Gastroesophageal sphincter (tissue), 4 donors: ENCODE measurements around the gene PTPRU. TPM values are rescaled to one million over a fixed set of nuclear protein-coding genes. Genes with fewer than 3 reads are reported as not detected.

Experiments used
- ATAC-seq: fragments of 150-250 bp; one replicate; pipeline ENCODE4 v1.9.1; 2016; ENCODE audit warnings: mild to moderate bottlenecking, moderate library complexity
- H3K27ac ChIP-seq, 4 donors: fragments of 200-600 bp; sonication (generic) in 3 of 4; 1 replicate in 3 of 4; 2 replicates in 1 of 4; pipeline ENCODE4 v1.5.1; 2016 to 2019
- H3K27me3 ChIP-seq: fragments of 200-600 bp; sonication (generic); one replicate; pipeline ENCODE4 v1.5.1; 2019
- H3K36me3 ChIP-seq, 2 donors: fragments of 200-600 bp; sonication (generic); one replicate each; pipeline ENCODE4 v1.5.1; 2019; ENCODE audit warnings: control low read depth in 1 of 2
- H3K4me1 ChIP-seq, 3 donors: fragments of 200-600 bp; sonication (generic); 1 replicate in 2 of 3; 2 replicates in 1 of 3; pipeline ENCODE4 v1.5.1; 2016 to 2019; ENCODE audit warnings: control low read depth in 2 of 3
- H3K4me3 ChIP-seq, 2 donors: fragments of 200-600 bp; sonication (generic); one replicate each; pipeline ENCODE4 v1.5.1; 2019; ENCODE audit warnings: mild to moderate bottlenecking in 1 of 2, moderate library complexity in 1 of 2
- H3K9me3 ChIP-seq, 3 donors: fragments of 200-600 bp; sonication (generic); one replicate each; pipeline ENCODE4 v1.5.1; 2017 to 2019; ENCODE audit warnings: control low read depth in 2 of 3
- CTCF ChIP-seq, 4 experiments: fragments of 200-600 bp in 2 of 4; fragments of 450-650 bp in 2 of 4; sonication (generic) in 1 of 4; IDR thresholded peaks; one replicate each; pipeline ENCODE4 v1.5.1; 2017 to 2019; ENCODE audit warnings: antibody characterized with exemption in 4 of 4, mild to moderate bottlenecking in 2 of 4, moderate library complexity in 2 of 4
- EP300 ChIP-seq: sonication (generic); formaldehyde crosslinking; IDR thresholded peaks from one replicate; pipeline ENCODE4 v1.6.1; 2017; ENCODE audit warnings: antibody characterized with exemption, mild to moderate bottlenecking
- POLR2A ChIP-seq, 2 donors: fragments of 450-650 bp; IDR thresholded peaks; one replicate each; pipeline ENCODE4 v1.6.1; 2017; ENCODE audit warnings: antibody characterized with exemption in 2 of 2, mild to moderate bottlenecking in 2 of 2, moderate library complexity in 1 of 2
- POLR2AphosphoS5 ChIP-seq: sonication (generic); formaldehyde crosslinking; IDR thresholded peaks from one replicate; pipeline ENCODE4 v1.6.1; 2017; ENCODE audit warnings: antibody characterized with exemption
- WGBS, 2 donors: methylation state at CpG; one replicate each; pipeline ENCODE4 v1.1.5; 2018; ENCODE audit warnings: low coverage in 1 of 2; 5-methylcytosine and 5-hydroxymethylcytosine counted together
- total RNA-seq, 4 donors: library from RNA; depleted of rRNA; stranded (reverse); fragments of >200 nt; gene quantifications; one replicate each; pipeline ENCODE4 v1.1.0, GENCODE V29; 2016

Gene PTPRU
- total RNA-seq, 4 donors from 2014 or later, result 11.1 to 30.5 (median 23.7) TPM

DNA sequence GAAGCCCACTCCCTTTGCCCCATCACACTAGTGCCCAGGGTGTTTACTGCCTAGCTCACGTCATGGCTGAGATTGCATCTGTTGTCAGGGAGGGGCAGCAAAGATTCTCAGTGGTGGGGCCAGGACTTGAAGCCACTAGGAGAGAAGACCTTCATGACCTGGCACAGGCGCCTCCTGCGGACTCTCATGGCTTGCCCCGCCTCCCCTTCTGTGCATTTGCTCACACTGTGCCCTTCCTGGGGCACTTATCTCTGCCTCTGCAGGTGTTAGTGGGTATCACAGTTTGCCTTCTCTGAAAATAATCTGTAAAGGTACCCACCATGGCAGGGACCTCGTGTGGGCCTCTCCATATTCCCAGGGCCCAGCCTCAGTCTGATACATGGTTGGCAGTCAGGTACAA, 20.1 kb downstream of the PTPRU start:
- H3K36me3 ChIP-seq, result no peaks in the 10 kb centered on the region
- no peak overlapping the region for H3K4me3 ChIP-seq
- H3K4me1 ChIP-seq, result peaks cover 0 to 32% (median 10%) of the 10 kb centered on the region in 3 donors
- peaks cover 43% of the 10 kb centered on the region for H3K27me3 ChIP-seq
- no peak overlapping the region for H3K27ac ChIP-seq
- 49% methylated on average over 2 of the region's 5 CpGs; no CpG with 5 or more reads in 1 of the 2 donors for WGBS, 2 donors
- ATAC-seq, result no peak
- H3K9me3 ChIP-seq, result no peaks in the 10 kb centered on the region
- TF ChIP-seq CTCF (IDR thresholded peaks at IDR 0.05), result no peak
- no peak for TF ChIP-seq EP300
- TF ChIP-seq POLR2A (IDR thresholded peaks at IDR 0.05), result no peak
- no peak for TF ChIP-seq POLR2AphosphoS5

GRCh38 chr1:29256979-29257804, 20.9 kb downstream of the PTPRU start:
- no peak for ATAC-seq
- 28 to 40% methylated on average over 3 to 6 of the region's 11 CpGs for WGBS, 2 donors

GRCh38 chr1:29258189-29258975, 22.1 kb downstream of the PTPRU start:
- WGBS, 2 donors, result 95 to 98% methylated on average over 4 to 8 of the region's 16 CpGs
- H3K4me3 ChIP-seq, result no peak overlapping the region
- no peaks in the 10 kb centered on the region for H3K36me3 ChIP-seq
- no peak for ATAC-seq
- peaks cover 46% of the 10 kb centered on the region for H3K27me3 ChIP-seq
- TF ChIP-seq EP300 (no peak), POLR2AphosphoS5 (no peak), POLR2A (IDR thresholded peaks at IDR 0.05) (no peak), CTCF (IDR thresholded peaks at IDR 0.05) (no peak)
- no peak overlapping the region for H3K27ac ChIP-seq
- H3K4me1 ChIP-seq, result peaks cover 0 to 32% (median 10%) of the 10 kb centered on the region in 3 donors
- no peaks in the 10 kb centered on the region for H3K9me3 ChIP-seq

More at GRCh38 chr1:29256979-29257804, 20.9 kb downstream of the PTPRU start:
- Histone ChIP-seq H3K4me1 (peaks cover 0 to 32% (median 10%) of the 10 kb centered on the region in 3 donors), H3K4me3 (no peak overlapping the region), H3K36me3 (no peaks in the 10 kb centered on the region), H3K27ac (no peak overlapping the region), H3K9me3 (no peaks in the 10 kb centered on the region), H3K27me3 (peaks cover 46% of the 10 kb centered on the region)
- TF ChIP-seq POLR2AphosphoS5 (no peak), EP300 (no peak), CTCF (IDR thresholded peaks at IDR 0.05) (no peak), POLR2A (IDR thresholded peaks at IDR 0.05) (no peak)

- no peaks in the 10 kb centered on the region for H3K36me3 ChIP-seq
- peak; percentile 1 for ATAC-seq
- WGBS, 2 donors, result 13% methylated on average over 3 of the region's 38 CpGs; no CpG with 5 or more reads in 1 of the 2 donors
- peaks cover 46% of the 10 kb centered on the region for H3K27me3 ChIP-seq
- H3K4me3 ChIP-seq, result peak overlapping the region; percentile 17 to 58
- no peaks in the 10 kb centered on the region for H3K9me3 ChIP-seq
- peaks cover 0 to 32% (median 10%) of the 10 kb centered on the region in 3 donors for H3K4me1 ChIP-seq
- peak overlapping the region in 2 of 4 donors; percentile 35 to 61 for H3K27ac ChIP-seq
- TF ChIP-seq CTCF (IDR thresholded peaks at IDR 0.05), result no peak
- no peak for TF ChIP-seq EP300
- no peak for TF ChIP-seq POLR2AphosphoS5
- no peak for TF ChIP-seq POLR2A (IDR thresholded peaks at IDR 0.05)
These were observed 22.9 kb downstream of the PTPRU start for GRCh38 chr1:29258976-29259801.
